Activated CD8-positive, alpha-beta memory T cell treated with anti-CD3 and anti-CD28 coated beads for 48 hours (primary cell): Measurements from ENCODE around the gene SNX7.

Source experiments
- DNase-seq, 3 experiments: peaks; one replicate each; pipeline ENCODE4 v3.0.0-alpha.2; 2020; ENCODE audit warnings: low read depth in 2 of 3, low spot score in 2 of 3

SNX7 gene

GRCh38 chr1:98661544-98662355, at the start of gene SNX7:
TSS of gene SNX7 (plus strand) at chr1:98661721. CDS start at chr1:98661732, 11 bp downstream.
- no peak for DNase-seq

- DNase-seq, result no peak
Measured at GRCh38 chr1:98637316-98637715, 24.2 kb upstream of the SNX7 start.

GRCh38 chr1:98638185-98638584, 23.3 kb upstream of the SNX7 start:
- no peak for DNase-seq

DNA sequence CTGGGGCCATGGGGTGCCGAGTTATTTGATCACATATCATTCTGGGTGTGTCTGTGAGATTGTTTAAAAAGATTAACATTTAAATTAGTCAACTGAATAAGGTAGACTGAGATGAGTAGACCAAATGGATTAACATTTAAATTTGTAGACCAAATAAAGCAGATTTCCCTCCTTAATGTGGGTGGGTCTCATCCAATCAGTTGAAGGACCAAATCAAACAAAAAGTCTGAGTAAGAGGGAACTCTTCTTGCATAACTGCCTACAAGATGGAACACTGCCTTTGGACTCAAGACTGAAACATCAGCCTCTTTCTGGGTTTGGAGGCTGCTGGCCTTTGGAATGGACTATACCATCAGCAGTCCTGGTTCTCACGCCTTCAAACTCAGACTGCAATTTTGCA, 17.0 kb upstream of the SNX7 start:
- DNase-seq, result no peak

DNA sequence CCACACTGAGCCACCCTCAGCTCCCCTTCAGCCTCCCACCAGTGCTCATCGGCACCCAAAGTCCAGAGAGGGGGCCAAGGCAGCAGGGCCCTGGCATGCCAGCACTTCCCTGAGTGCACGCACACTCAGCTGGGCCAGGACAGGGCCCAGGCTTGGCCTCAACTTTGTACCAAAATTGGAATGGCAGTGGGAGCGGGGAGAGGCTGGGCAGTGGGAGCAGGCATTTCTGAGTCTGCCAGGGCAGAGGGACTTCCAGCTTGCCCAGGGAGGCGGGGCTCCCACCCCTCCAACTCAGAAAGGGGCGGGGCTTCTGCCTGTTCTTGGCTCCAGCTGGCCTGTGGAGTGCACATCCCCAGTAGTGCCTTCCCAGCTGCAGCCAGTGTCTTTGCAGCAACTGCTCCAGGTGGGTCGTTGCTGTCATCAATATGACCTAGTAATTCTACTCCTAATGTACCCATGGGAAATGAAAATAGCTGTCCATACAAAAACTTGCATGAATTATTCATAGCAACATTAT, 10.3 kb upstream of the SNX7 start:
- DNase-seq, result no peak

DNA sequence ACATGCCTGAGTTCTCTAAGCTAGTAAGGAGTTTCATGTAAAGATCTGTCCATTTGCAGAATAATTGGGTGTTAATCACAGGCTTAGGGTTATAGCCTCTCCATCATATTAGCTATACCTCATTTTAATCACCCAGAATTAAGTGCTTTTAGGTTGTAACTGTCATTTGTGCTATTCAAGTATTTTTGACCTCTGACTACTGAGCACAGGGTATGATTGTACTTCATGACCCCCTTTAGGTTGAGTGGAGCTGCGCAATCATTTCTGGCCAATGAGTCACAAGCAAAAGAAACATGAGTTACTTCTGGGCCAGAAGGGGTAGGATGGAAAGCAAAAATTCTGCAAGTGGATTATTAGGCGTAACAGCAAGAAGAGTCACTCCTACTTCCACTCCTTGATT, 8.4 kb upstream of the SNX7 start:
- DNase-seq, result no peak

GRCh38 chr1:98659879-98660278, 1.6 kb upstream of the SNX7 start:
- DNase-seq, result no peak

DNA sequence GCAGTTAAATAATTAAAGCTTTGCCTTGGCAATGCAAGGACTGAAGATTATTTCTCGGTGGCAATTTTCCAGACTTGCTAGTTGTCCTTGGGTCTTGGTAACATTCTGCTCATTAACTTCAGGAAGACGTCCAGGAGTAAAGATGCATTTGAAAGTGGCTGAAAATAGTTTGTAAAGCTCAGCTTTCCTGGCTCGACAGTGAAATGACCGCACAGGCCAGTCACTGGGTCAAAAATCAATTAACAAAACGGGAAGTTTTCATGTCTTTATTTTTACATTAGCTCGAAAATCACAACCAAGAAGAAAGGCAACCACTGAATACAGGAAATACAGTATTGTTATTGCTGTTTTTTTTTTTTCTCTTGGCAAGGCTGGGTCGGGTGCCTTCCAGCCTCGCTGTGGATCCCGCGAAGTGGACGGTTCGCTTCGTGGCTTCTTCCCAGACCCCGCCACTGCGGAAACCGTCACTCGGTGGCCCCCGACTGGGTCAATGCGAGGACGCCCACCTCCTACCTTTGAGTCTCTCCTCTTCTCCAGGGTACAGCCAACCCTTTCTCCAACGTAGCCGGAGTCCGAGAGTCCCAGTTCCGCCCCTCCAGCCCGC, 479 bp upstream of the SNX7 start:
- DNase-seq, result no peak

DNA sequence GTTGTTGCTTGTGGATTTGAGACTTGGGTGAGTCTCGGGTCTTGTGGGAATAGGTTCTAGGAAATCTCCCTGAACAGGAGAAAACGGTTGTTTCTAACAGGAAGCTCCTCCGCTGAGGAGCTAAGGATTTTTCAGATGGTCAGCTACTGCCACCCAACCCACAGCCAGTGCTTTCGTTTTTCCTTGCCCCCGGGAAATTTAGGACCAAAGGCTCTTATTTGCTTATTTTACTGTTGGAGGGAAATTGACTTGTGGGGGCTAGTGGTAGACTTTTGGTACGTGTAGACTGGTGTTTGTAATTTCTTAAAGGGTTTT, 792 bp downstream of the SNX7 start:
- no peak for DNase-seq

DNA sequence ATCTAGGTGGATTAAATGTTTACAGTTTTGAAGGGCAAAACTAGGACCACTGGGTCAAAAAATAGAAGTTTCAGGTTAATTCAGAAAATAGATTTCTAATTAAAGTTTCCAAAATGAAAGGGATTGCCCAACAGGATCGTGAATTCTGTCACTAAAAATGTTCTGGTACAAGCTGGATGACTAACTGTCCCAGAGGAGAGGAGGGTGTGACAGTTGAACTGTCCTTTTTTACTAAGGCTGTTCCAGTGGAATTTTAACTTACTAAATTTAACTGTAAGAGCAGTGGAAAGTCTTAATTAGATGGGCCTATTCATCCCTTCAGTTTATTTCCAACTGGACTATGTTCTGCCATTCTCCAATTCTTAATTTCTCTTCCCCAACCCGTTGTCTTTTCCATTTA, 7.2 kb downstream of the SNX7 start:
- no peak for DNase-seq

DNA sequence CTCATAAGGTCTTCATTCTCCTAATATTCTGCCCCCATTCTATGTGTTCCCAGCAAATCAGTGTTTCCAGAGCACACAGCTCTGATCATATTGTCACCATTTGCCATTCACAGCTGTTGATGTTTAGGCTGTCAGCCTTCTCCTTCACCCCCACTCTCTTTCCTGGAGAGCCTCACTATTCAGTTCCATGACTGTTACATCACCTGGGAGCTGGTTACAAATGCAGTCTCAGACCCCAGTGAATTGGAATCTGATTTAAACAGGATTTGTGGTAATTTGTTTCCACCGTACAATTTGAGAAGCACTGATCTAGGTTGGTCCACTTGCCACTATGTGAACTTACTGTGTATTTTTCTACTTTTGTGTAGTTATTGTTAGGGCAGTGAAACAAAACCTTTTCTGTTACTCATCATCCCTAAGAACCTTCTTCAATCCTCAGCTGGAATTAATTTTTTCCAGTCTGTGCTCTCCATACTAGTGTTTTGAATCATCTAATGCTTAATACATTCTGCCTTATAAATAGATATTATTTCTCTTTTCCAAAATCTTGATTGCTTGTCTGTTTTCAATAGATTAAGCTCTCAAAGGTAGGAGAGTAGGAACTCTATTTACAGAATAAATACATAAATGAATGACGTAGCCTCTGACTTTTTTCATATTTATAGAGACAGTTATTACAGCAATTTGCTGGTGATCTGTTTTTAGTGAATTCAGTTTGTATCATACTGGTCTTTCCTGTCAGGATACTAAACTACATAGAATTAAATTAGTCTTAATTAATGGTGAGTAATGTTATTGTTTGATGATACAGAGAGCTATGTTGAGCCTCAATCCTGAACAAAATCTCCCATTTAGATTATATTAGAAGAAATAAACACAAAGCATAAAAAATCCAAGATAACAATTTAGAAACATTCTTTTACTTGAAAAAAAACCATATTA, 8.1 kb downstream of the SNX7 start:
- no peak for DNase-seq

DNA sequence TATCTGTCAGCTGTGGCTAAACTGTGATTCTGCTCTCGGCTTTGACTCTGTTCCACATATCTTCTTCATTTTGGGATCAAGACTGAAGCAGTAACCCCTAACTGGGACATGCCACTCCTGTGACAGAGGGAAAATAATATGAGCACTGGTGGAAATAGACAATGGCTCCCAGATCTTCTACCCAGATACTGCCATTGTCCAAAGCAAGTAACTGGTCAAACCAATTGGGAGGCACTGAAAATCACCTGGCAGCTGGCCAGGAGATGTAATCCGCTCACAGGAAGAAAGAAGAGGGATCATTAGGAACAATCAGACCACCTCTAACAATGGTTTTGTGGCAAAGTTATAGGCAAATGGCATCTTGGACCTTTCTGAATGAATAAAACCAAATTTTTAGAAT, 10.7 kb downstream of the SNX7 start:
- DNase-seq, result no peak

DNA sequence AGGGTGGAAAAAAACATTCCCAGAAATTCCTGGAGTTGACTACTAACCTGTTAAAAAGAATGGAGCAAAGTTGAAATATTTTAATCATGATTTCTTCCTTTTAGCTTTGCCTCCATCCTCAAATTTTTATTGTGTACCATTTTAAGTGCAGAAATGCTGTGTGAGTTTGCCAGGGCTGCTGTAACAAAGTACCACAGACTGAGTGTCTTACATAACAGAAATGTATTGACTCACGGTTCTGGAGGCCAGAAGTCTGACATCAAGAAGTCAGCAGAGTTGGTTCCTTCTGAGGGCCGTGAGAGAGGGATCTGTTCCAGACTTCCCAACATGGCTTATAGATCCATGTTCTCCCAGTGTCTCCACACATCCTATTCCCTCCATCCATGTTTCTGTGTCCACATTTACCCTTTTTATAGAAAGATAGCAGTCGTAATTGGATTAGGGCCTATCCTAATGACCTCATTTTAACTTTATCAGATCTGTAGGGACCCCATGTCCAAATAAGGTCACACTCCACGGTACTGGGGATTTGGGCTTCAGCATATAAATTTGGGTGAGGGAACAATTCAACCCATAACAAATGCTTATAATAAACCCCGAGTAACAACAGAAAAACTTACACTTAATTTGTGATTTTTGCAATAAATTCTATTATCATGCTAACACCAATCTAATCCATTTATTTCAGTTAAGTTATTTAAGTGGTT, 12.7 kb downstream of the SNX7 start:
- DNase-seq, result no peak

DNA sequence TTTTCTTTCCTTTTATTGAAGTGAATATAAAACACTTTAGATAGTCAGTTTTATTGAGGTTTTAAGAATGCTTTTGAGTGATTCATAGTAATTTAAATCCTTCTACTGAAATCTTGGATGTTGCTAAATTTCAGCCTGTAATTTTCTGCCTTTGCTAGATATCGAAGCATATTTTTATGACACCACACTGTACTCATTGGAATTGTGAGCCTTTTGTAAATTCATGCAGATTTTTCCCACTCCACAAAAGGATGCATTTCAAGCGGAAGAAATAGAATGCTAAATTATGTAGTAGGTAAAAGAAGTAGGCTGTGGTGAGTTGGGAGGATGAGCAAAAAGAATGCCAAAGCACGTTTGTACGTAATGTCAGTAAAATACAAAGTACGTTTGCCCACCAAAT, 13.8 kb downstream of the SNX7 start:
- DNase-seq, result no peak

DNA sequence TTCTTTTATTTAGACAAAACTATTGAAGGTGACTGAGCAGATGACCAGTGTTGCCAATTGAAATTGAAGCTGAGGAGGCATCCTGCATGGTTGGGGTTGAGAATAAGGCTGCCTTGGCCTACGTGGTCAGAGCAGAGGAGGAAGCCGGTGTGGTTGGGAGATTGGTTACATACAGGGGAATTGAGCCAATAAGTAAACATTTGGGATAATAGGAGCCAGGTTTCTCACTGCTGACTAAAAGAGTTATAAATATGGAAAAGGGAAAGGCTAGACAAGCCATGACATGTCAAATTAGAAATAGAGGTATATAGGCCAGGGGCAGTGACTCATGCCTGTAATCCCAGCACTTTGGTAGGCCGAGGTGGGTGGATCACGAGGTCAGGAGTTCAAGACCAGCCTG, 15.8 kb downstream of the SNX7 start:
- DNase-seq, result no peak

DNA sequence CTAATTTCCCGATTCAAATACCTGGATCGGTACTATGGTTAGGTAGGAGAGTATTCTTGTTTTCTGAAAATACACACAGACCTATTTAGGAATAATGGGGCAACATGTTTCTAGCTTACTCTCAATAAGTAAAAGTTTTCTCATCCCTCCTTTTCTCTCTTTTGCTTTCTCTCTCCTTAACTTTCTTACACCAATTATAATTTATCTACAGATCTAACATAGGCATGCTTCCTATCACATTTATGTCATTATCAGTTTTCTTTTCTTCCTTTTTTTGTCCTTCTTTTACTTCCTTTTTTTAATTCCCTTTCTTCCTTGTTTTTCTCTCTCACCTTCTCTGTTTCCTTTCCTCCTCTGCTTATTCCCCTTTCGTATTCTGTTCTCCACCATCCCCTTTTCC, 20.3 kb downstream of the SNX7 start:
- no peak for DNase-seq

DNA sequence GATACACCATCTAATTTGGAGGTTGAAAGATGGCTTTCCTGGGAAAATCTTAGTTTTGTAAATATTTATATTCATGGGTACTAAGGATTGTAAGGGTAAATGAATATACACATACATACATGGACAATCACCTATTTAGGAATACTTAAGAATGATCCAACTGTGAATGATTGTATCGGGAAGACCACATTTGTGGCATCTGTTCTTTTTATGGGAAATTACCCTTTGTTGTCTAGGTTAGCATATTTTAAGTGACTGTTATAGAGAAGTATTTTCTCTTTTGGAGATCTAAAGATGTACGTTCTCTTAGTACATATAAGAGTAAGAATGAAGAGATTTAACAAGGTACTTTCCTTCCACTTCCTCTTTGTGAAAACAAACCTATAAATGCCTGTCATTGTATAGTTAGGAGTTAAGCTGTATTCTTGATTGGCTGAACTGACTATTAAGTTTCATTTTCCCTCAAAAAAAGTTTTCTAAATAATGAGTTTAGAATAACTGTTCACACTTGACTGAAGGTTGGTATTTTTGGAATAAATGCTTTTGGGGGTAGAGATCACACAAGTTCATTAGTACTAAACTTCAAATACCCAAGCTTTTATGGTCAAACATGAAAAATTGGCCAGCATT, 26.7 kb downstream of the SNX7 start:
- no peak for DNase-seq

DNA sequence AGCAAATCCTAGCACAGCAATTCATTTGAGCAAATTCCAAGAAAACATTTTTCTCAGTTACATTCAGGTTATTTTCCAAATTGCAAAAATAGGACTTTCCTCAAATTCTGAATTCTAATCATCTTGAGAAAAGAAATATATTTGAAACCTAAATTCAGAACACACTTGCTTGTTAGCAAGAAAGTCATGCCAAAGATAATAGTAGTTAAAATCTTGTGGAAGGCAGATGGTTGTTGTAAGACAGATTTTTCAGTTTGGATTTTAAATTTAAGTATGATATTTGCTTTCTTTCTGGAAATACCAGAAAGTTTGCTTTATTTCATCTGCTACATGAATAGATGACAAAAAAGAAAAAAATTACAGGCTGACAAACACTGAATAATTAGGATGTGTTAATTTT, 29.1 kb downstream of the SNX7 start:
- no peak for DNase-seq

GRCh38 chr1:98692482-98692881, 31.0 kb downstream of the SNX7 start:
- no peak for DNase-seq

DNA sequence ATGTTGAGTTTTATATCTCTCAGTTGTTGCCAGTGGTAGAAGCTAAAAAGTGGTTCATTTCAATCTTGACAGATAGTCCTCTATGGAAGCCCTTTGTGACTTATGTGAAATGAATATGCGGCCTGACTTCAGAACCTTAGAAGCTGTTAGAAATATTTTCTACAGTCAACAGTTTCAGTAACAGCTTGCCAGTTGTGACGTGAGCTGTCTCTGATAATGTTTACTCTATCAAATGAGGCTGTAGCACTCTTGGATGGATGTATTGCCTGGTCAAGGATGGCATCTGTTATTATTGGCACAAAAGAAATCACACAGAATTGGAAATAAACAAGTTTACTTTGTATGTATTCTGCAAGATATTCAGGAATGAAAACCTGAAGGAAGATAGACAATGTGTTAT, 31.9 kb downstream of the SNX7 start:
- DNase-seq, result no peak

DNA sequence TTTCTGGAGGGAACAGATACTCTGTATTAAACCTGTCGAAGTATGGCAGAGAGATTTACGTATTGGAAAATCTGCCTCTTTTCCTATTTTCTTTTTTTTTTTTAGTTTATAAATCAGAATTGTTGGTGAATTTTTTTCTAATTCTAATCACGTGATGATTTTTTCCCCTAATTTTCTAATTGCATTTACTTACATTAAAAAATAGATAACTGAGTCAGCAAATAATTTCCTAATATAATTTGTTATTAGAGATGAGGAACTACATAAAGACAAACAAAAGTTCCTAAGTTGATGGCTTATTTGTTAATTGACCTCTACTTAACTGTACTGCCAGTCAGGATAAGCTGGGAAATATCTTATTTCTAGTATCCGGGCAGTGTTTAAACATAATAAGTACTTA, 34.6 kb downstream of the SNX7 start:
- DNase-seq, result no peak
